Lower leg skin (tissue), 4 donors: ENCODE measurements around the gene DKC1. TPM values are rescaled to one million over a fixed set of nuclear protein-coding genes. Genes with fewer than 3 reads are reported as not detected.

Source experiments
- DNase-seq, 2 donors: peaks; one replicate each; pipeline ENCODE4 v3.0.0-alpha.2; 2019; ENCODE audit warnings: low spot score in 2 of 2
- H3K4me3 ChIP-seq: fragments of 200-600 bp; sonication (generic); 2 replicates; pipeline ENCODE4 v1.5.1; 2017; ENCODE audit warnings: mild to moderate bottlenecking, low read depth; ENCODE audit not compliant: poor library complexity, severe bottlenecking
- POLR2A ChIP-seq, 2 donors: fragments of 450-650 bp; IDR thresholded peaks; one replicate each; pipeline ENCODE4 v1.6.1; 2016 to 2017; ENCODE audit warnings: antibody characterized with exemption in 2 of 2, mild to moderate bottlenecking in 1 of 2, moderate library complexity in 1 of 2
- WGBS, 2 donors: methylation state at CpG; one replicate each; pipeline ENCODE4 v1.1.5; 2018; 5-methylcytosine and 5-hydroxymethylcytosine counted together
- intact Hi-C: fragments of 100-400 bp; cut with DNase I; formaldehyde crosslinking; loops from one replicate; pipeline ENCODE4 v1.15.0; 2023; ENCODE audit warnings: low total_unique reads
- total RNA-seq, 4 donors: library from RNA; depleted of rRNA; stranded (reverse); fragments of >200 nt; gene quantifications; one replicate each; pipeline ENCODE4 v1.1.0, GENCODE V29; 2016
- TF ChIP-seq, protein P1 (sequence below), 3 donors: fragments of 450-650 bp; IDR thresholded peaks; one replicate each; pipeline ENCODE4 v1.5.1; 2016; ENCODE audit warnings: antibody characterized with exemption in 3 of 3, mild to moderate bottlenecking in 3 of 3, moderate library complexity in 2 of 3

DKC1 gene
- total RNA-seq, 4 donors from 2014 or later, result 25.8 to 33.9 (median 29.3) TPM

DNA sequence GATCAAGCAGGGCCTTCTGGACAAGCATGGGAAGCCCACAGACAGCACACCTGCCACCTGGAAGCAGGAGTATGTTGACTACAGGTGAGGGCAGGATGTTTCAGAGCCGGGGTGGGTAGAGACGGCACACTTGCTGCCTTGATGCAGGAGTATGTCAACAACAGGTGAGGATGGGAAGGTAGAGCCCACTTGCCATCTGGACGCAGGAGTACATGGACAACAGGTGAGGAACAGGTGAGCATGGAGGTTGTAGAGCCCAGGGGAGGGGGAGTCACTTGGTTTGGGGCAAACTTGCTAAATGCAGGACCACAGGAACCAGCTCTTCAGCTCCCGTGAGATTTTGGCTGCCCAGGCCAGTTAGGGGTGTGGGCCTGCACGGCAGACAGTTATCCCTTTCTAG is 12.0 kb downstream of the DKC1 start:
- no peak for DNase-seq
- H3K4me3 ChIP-seq, result no peak overlapping the region
- WGBS, 2 donors, result 77 to 85% methylated on average over 5 of the region's 5 CpGs
- intact Hi-C loops, result no loop called here
- TF ChIP-seq POLR2A (IDR thresholded peaks at IDR 0.05), result no peak
- TF ChIP-seq, protein P1, sequence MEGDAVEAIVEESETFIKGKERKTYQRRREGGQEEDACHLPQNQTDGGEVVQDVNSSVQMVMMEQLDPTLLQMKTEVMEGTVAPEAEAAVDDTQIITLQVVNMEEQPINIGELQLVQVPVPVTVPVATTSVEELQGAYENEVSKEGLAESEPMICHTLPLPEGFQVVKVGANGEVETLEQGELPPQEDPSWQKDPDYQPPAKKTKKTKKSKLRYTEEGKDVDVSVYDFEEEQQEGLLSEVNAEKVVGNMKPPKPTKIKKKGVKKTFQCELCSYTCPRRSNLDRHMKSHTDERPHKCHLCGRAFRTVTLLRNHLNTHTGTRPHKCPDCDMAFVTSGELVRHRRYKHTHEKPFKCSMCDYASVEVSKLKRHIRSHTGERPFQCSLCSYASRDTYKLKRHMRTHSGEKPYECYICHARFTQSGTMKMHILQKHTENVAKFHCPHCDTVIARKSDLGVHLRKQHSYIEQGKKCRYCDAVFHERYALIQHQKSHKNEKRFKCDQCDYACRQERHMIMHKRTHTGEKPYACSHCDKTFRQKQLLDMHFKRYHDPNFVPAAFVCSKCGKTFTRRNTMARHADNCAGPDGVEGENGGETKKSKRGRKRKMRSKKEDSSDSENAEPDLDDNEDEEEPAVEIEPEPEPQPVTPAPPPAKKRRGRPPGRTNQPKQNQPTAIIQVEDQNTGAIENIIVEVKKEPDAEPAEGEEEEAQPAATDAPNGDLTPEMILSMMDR (IDR thresholded peaks at IDR 0.05), result no peak

DNA sequence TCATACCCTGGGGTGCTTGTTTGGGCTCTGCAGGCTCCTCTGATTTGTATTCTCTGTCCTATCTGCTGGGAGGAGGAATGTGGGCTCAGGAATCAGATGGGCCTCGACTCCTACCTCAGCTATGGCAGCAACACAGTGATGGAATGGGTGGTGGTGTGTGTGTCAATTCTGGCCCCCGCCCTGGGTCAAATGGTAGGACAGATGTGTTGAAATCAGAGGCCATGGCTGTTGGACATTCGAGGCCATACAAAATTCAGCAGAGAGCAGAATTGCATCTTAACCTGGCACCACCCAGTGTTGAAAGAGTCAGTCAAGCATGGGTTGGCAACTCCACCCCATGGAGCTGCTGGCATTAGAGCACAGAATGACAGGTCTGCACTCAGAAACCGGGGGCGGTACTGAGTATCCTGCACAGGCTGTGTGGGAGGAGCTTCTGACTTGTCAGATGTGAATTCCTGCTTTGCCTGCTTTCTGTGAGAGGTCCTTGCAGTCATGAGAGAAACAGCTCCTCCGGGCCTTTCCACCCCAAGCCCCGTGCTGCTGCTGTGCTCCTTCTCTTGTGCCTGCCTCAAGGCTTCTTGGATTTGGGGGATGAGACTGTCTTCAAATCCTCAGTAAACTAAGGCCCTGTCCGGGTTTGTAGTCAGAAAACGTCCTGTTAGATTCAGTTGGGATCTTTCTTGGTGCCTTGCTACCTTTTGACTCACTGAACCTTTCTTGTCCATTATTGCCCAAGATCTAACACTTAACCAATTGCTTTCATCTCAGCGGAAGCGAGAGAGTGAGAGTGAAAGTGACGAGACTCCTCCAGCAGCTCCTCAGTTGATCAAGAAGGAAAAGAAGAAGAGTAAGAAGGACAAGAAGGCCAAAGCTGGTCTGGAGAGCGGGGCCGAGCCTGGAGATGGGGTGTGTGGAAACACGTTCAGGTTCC is 13.0 kb downstream of the DKC1 start:
- DNase-seq, result no peak
- intact Hi-C loops, result no loop called here
- WGBS, 2 donors, result 71 to 84% methylated on average over 11 to 15 of the region's 15 CpGs
- no peak overlapping the region for H3K4me3 ChIP-seq
- TF ChIP-seq, protein P1 (IDR thresholded peaks at IDR 0.05), result no peak
- TF ChIP-seq POLR2A (IDR thresholded peaks at IDR 0.05), result no peak

DNA sequence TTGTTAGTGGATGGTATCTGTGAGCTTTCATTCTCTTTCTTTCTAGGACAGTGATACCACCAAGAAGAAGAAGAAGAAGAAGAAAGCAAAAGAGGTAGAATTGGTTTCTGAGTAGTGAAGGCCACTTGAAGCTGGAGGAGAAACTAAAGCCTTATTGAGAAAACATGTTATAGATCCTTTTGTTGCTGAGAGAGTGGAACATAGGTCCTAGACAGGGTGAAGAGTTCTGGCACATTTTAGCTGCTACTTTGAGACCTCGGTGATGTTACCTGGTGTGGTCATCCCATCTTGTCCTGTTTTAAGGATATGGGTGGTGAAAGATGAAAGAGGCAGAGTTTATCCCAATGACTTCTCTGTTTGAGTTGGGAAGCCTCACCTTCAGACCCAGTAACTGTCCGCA is 14.1 kb downstream of the DKC1 start:
- DNase-seq, result no peak
- intact Hi-C loops, result no loop called here
- 90 to 91% methylated on average over 2 of the region's 2 CpGs for WGBS, 2 donors
- TF ChIP-seq POLR2A (IDR thresholded peaks at IDR 0.05), result no peak
- TF ChIP-seq, protein P1 (IDR thresholded peaks at IDR 0.05), result no peak
- no peak overlapping the region for H3K4me3 ChIP-seq

DNA sequence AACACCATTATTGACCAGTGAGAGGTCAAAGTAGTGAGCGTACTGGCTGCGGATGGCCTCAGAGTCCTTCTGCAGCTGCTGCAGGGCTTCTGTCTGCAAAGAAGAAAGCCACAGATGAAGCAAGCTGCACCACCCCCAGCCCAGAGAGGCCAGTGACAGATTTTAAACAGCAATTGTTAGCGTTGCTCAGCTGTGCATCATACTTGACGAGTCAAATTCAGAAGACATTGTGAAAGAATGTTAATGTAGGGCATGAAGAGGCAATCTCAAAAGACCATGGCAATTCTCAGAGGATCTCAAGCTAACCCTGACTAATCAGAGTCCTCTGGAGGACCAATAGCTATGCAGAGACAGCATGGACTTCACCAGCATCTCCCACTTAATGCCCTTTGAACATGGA is 16.6 kb downstream of the DKC1 start:
- intact Hi-C loops, result no loop called here
- H3K4me3 ChIP-seq, result no peak overlapping the region
- 86 to 90% methylated on average over 4 of the region's 4 CpGs for WGBS, 2 donors

DNA sequence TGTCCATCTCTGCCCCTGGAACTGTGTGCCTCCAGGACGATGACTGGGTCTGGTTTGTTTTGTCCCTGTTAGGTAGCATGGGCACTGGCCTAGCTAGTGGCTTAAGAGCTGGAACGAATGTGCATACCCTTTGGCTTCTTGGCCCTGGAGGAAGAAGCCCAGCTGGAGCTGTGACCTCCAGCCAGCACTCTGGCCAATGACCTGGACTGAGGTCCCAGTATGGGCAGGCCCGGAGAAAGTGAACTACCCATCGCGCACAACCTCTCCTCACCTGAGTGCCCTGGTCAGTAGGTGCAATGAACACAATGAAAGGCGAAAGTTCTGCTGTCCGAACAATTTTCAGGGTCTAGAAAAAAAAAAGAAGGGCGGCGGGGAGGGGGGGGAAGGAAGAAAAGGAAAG is 18.3 kb downstream of the DKC1 start:
- WGBS, 2 donors, result 85 to 91% methylated on average over 8 to 9 of the region's 9 CpGs
- no peak overlapping the region for H3K4me3 ChIP-seq
- TF ChIP-seq, protein P1 (IDR thresholded peaks at IDR 0.05), result no peak
- TF ChIP-seq POLR2A (IDR thresholded peaks at IDR 0.05), result no peak
- intact Hi-C loops, result no loop called here
- no peak for DNase-seq

More for the DNA sequence above, 16.6 kb downstream of the DKC1 start:
- no peak for DNase-seq
- TF ChIP-seq, protein P1 (IDR thresholded peaks at IDR 0.05), result no peak
- no peak for TF ChIP-seq POLR2A (IDR thresholded peaks at IDR 0.05)
